Measurements from ENCODE around the gene HADHB. TPM values are rescaled to one million over a fixed set of nuclear protein-coding genes. Genes with fewer than 3 reads are reported as not detected.

Gene HADHB
- total and polyA plus RNA-seq, 2 of the 13 experiments (the other 11 are each of a cell fraction or from before 2014, with no cell fraction given), result 112 to 238 TPM

- TF ChIP-seq ZNF281 (CRISPR knock-in tag; IDR thresholded peaks at IDR 0.05; ENCODE audit: borderline replicate concordance) (no peak), ZNF138 (CRISPR knock-in tag; IDR thresholded peaks at IDR 0.05; ENCODE audit: low read depth) (no peak), RNF219 (CRISPR knock-in tag; IDR thresholded peaks at IDR 0.05) (no peak), U2AF1 (optimal IDR thresholded peaks at IDR 0.05; ENCODE audit: low read depth, low read length) (no peak), ZBTB37 (CRISPR knock-in tag; IDR thresholded peaks at IDR 0.05) (no peak), RARG (CRISPR knock-in tag; IDR thresholded peaks at IDR 0.05; ENCODE audit: low read depth) (no peak), ZNF576 (CRISPR knock-in tag; IDR thresholded peaks at IDR 0.05) (no peak), TOE1 (CRISPR knock-in tag; IDR thresholded peaks at IDR 0.05) (no peak), NFAT5 (CRISPR knock-in tag; IDR thresholded peaks at IDR 0.05) (no peak), SMAD1 (CRISPR knock-in tag; IDR thresholded peaks at IDR 0.05; ENCODE audit: borderline replicate concordance, low read depth) (no peak), HES4 (CRISPR knock-in tag; IDR thresholded peaks at IDR 0.05; ENCODE audit: borderline replicate concordance) (no peak)
These were observed 67.7 kb downstream of the HADHB start (continued) for GRCh38 chr2:26312471-26312870.
